Endothelial cell of umbilical vein (primary cell): ENCODE results near the gene IFIT1B. TPM values are rescaled to one million over a fixed set of nuclear protein-coding genes. Genes with fewer than 3 reads are reported as not detected.

Experiments
- BruUV-seq: library from RNA; stranded (reverse); fragments of 400-500 nt; replicated peaks from 2 replicates; lab custom pipeline; 2021; lab: Mats Ljungman, UMichigan
- CTCF ChIA-PET: fragments of 300-600, 350-600 bp; sonication (Branson Sonifier 250); formaldehyde crosslinking; loops from one replicate; lab custom pipeline; 2021; ENCODE audit warnings: antibody characterized with exemption, inconsistent platforms; lab: Charles Lee
- POLR2A ChIA-PET: fragments of 300-600, 350-600 bp; sonication (Branson Sonifier 250); formaldehyde crosslinking; loops from one replicate; lab custom pipeline; 2021; ENCODE audit warnings: antibody characterized with exemption, inconsistent platforms; lab: Charles Lee
- DNase-seq: peaks from one replicate; pipeline ENCODE4 v3.0.0-alpha.2; 2011; ENCODE audit warnings: low read depth, low spot score
- FAIRE-seq: peaks from 2 replicates; lab custom pipeline; 2011; peaks lifted over from hg19 to GRCh38; lab: Jason Lieb, UNC
- H2AFZ ChIP-seq: 2 replicates; pipeline ENCODE4 v1.6.0; 2012; ENCODE audit warnings: low read depth, low read length, control low read depth, inconsistent platforms
- H3K27ac ChIP-seq: 2 replicates; pipeline ENCODE4 v1.5.1; 2011; ENCODE audit warnings: low read depth, mild to moderate bottlenecking, control low read depth, low read length, moderate library complexity; ENCODE audit not compliant: insufficient read depth
- H3K27me3 ChIP-seq, 2 experiments: 2 replicates each; pipeline versions ENCODE4 v1.6.0 to v1.6.1; 2011; ENCODE audit warnings: low read length in 2 of 2, mixed read lengths in 1 of 2; ENCODE audit not compliant: control insufficient read depth in 2 of 2, insufficient read depth in 2 of 2
- H3K36me3 ChIP-seq, 2 experiments: 2 replicates in 1 of 2; 3 replicates in 1 of 2; pipeline ENCODE4 v1.5.1; 2011; ENCODE audit warnings: low read length in 2 of 2, mild to moderate bottlenecking in 1 of 2, moderate library complexity in 1 of 2; ENCODE audit not compliant: control insufficient read depth in 2 of 2, insufficient read depth in 2 of 2; ENCODE audit errors: extremely low read depth in 1 of 2
- H3K4me1 ChIP-seq: 3 replicates; pipeline ENCODE4 v1.5.1; 2011; ENCODE audit warnings: mild to moderate bottlenecking, low read length; ENCODE audit not compliant: control insufficient read depth, insufficient read depth; ENCODE audit errors: extremely low read depth
- H3K4me2 ChIP-seq: 2 replicates; pipeline ENCODE4 v1.6.1; 2011; ENCODE audit warnings: low read length, control low read depth, mixed read lengths; ENCODE audit not compliant: insufficient read depth
- H3K4me3 ChIP-seq, 3 experiments: fragments of 200-600 bp in 1 of 3; sonication (generic), shearing (Covaris generic) in 1 of 3; replicated peaks in 1 of 3; 2 replicates each; pipeline ENCODE4 v1.5.1; 2011 to 2016; ENCODE audit warnings: control low read depth in 3 of 3, low read length in 3 of 3, mild to moderate bottlenecking in 2 of 3, inconsistent platforms in 1 of 3, low read depth in 1 of 3, moderate library complexity in 1 of 3; ENCODE audit not compliant: insufficient read depth in 1 of 3
- H3K79me2 ChIP-seq: 2 replicates; pipeline ENCODE4 v1.6.0; 2012; ENCODE audit warnings: low read length, inconsistent platforms; ENCODE audit not compliant: control insufficient read depth, insufficient read depth
- H3K9ac ChIP-seq: replicated peaks from 2 replicates; pipeline ENCODE3; 2011; ENCODE audit warnings: low read length, control low read depth; ENCODE audit not compliant: insufficient read depth; ENCODE audit errors: extremely low read depth
- H3K9me1 ChIP-seq: replicated peaks from 3 replicates; pipeline ENCODE4 v1.6.0; 2011; ENCODE audit warnings: mild to moderate bottlenecking, low read length; ENCODE audit not compliant: control insufficient read depth, insufficient read depth; ENCODE audit errors: extremely low read depth
- H3K9me3 ChIP-seq: replicated peaks from 2 replicates; pipeline ENCODE4 v1.5.1; 2012; ENCODE audit warnings: low read length, inconsistent platforms; ENCODE audit not compliant: control insufficient read depth, insufficient read depth
- H4K20me1 ChIP-seq: replicated peaks from 2 replicates; pipeline ENCODE3; 2011; ENCODE audit warnings: mild to moderate bottlenecking, low read length; ENCODE audit not compliant: control insufficient read depth, insufficient read depth; ENCODE audit errors: extremely low read depth
- EZH2 ChIP-seq: IDR thresholded peaks from 2 replicates; pipeline ENCODE4 v1.6.1; 2012; ENCODE audit warnings: borderline replicate concordance, low read depth, mild to moderate bottlenecking, moderate library complexity, low read length, inconsistent platforms; ENCODE audit not compliant: severe bottlenecking
- FOS ChIP-seq: IDR thresholded peaks from 2 replicates; pipeline ENCODE4 v1.6.1; 2011; ENCODE audit warnings: mild to moderate bottlenecking, low read length, moderate library complexity, borderline replicate concordance; ENCODE audit not compliant: insufficient read depth
- GATA2 ChIP-seq: IDR thresholded peaks from 2 replicates; pipeline ENCODE4 v1.7.0; 2011; ENCODE audit warnings: low read depth, mild to moderate bottlenecking, moderate library complexity, mixed read lengths, low read length; ENCODE audit not compliant: insufficient read length, insufficient read depth
- JUN ChIP-seq: IDR thresholded peaks from 2 replicates; pipeline ENCODE4 v1.6.1; 2011; ENCODE audit warnings: borderline replicate concordance, low read depth; ENCODE audit not compliant: insufficient read length, insufficient read depth
- MYC ChIP-seq: IDR thresholded peaks from one replicate; pipeline ENCODE4 v1.6.1; 2011; ENCODE audit warnings: mild to moderate bottlenecking, low read depth, low read length
- POLR2A ChIP-seq: IDR thresholded peaks from 2 replicates; pipeline ENCODE4 v1.6.1; 2012; ENCODE audit warnings: low read depth, mild to moderate bottlenecking, control low read depth, low read length
- POLR2AphosphoS5 ChIP-seq: IDR thresholded peaks from 2 replicates; pipeline ENCODE4 v1.6.1; 2012; ENCODE audit warnings: low read depth, mild to moderate bottlenecking, control low read depth, low read length, moderate library complexity; ENCODE audit not compliant: insufficient read depth
- dilution Hi-C: fragments of 300-500 bp; cut with MboI; formaldehyde crosslinking; loops from one replicate; pipeline ENCODE4 v1.15.0; 2019; ENCODE audit warnings: low sequenced_read_pairs; ENCODE audit not compliant: extremely low pct_ligation_motif_present
- intact Hi-C: fragments of 100-400 bp; cut with micrococcal nuclease; formaldehyde crosslinking; loops from one replicate; pipeline ENCODE4 v1.10.0; 2022
- polyA plus RNA-seq, 4 experiments: library from polyadenylated mRNA; depleted of rRNA in 3 of 4; stranded (reverse) in 3 of 4; unstranded in 1 of 4; fragments of >200 nt; gene quantifications; 2 replicates each; pipeline versions ENCODE4 v1.2.1 to v1.2.3, GENCODE V29; 2011 to 2012; ENCODE audit warnings: missing spikeins in 1 of 4
- total RNA-seq: library from RNA; stranded (reverse); gene quantifications from 2 replicates; pipeline ENCODE4 v1.2.3, GENCODE V29; 2021
- TF ChIP-seq, protein P1 (sequence below), 2 donors: IDR thresholded peaks; 1 replicate in 1 of 2; 2 replicates in 1 of 2; pipeline ENCODE4 v1.5.1; 2011; ENCODE audit warnings: low read length in 2 of 2, mild to moderate bottlenecking in 2 of 2, moderate library complexity in 2 of 2, control low read depth in 1 of 2, inconsistent platforms in 1 of 2, low read depth in 1 of 2; ENCODE audit not compliant: insufficient read depth in 1 of 2; ENCODE audit errors: extremely low read depth in 1 of 2
- TF ChIP-seq, protein P2 (sequence below): IDR thresholded peaks from 2 replicates; pipeline ENCODE4 v1.6.1; 2011; ENCODE audit not compliant: insufficient read depth, insufficient read length

The IFIT1B gene
- total and polyA plus RNA-seq, 2 donors (not counting 3 experiments of a cell fraction or from before 2014, with no cell fraction given) = not detected

DNA sequence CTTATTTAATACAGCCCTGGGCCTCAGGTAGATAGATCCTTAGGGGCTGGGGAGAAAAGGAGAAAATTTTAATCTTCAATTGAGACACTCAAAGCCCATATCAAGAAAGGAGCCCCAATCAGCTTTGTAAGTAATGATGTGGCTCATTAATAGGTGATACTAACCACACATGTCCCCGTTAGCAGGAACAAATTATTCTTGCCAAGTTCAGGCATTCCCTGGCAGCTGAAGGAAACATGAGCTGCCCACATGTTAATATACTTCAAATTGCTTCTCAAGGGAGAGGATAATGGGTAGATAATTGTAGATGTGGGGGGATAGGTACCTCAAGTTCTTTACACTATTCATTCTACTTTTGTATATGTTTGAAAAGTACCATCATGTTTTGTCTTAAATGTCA lies 51.0 kb downstream of the IFIT1B start:
- H2AFZ ChIP-seq = no peak overlapping the region
- no peaks in the 10 kb centered on the region for H4K20me1 ChIP-seq
- TF ChIP-seq, protein P1, sequence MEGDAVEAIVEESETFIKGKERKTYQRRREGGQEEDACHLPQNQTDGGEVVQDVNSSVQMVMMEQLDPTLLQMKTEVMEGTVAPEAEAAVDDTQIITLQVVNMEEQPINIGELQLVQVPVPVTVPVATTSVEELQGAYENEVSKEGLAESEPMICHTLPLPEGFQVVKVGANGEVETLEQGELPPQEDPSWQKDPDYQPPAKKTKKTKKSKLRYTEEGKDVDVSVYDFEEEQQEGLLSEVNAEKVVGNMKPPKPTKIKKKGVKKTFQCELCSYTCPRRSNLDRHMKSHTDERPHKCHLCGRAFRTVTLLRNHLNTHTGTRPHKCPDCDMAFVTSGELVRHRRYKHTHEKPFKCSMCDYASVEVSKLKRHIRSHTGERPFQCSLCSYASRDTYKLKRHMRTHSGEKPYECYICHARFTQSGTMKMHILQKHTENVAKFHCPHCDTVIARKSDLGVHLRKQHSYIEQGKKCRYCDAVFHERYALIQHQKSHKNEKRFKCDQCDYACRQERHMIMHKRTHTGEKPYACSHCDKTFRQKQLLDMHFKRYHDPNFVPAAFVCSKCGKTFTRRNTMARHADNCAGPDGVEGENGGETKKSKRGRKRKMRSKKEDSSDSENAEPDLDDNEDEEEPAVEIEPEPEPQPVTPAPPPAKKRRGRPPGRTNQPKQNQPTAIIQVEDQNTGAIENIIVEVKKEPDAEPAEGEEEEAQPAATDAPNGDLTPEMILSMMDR (IDR thresholded peaks at IDR 0.05; ENCODE audit: extremely low read depth in 1 of 2, insufficient read depth in 1 of 2, low read depth in 1 of 2, low read length in 2 of 2) = no peak
- TF ChIP-seq, protein P2, sequence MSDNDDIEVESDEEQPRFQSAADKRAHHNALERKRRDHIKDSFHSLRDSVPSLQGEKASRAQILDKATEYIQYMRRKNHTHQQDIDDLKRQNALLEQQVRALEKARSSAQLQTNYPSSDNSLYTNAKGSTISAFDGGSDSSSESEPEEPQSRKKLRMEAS = no peak
- TF ChIP-seq GATA2 (no peak), JUN (no peak)
- no peaks in the 10 kb centered on the region for H3K9me3 ChIP-seq
- no peaks in the 10 kb centered on the region for H3K27me3 ChIP-seq
- no peak overlapping the region for H3K4me3 ChIP-seq
- DNase-seq (no peak), FAIRE-seq (no peak)
- intact Hi-C loops (no loop called here), dilution Hi-C loops (no loop called here)
- POLR2A ChIA-PET = no interaction called here
- no TSS peak for BruUV-seq
- no peaks in the 10 kb centered on the region for H3K79me2 ChIP-seq
- H3K4me2 ChIP-seq = no peak overlapping the region
- CTCF ChIA-PET = interaction anchor here (0.9 to 5.8 kb wide), 3 partner anchors 23 to 136 kb away, joined by 3 to 41 read pairs (median 3); no protein-coding TSS in a partner anchor
- no peak overlapping the region for H3K9ac ChIP-seq
- no peaks in the 10 kb centered on the region for H3K36me3 ChIP-seq
- no peaks in the 10 kb centered on the region for H3K9me1 ChIP-seq
- H3K27ac ChIP-seq = no peak overlapping the region
- no peaks in the 10 kb centered on the region for H3K4me1 ChIP-seq

DNA sequence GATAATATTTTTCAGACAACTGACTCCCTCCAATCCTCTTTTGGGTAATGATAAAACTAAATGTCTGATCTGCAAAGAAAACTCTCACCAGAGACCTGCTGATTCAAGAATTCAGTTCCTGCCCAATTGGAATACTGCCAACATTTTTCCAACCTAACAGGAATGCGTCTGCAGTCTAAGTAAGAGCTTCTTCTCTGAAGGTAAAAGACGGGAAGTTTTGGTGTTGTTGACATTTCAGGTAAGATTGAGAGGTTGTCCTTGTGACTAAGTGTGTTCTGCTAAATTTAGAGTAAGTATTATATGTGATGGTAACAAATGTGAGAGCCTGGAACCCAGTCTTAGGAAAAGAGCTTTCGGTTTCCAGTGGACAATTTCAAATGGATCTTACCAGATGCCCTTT lies 54.1 kb downstream of the IFIT1B start:
- no peaks in the 10 kb centered on the region for H3K36me3 ChIP-seq
- ChIA-PET POLR2A (no interaction called here), CTCF (interaction anchor here (0.8 to 2.0 kb wide), 6 partner anchors 14 to 133 kb away, joined by 3 to 8 read pairs (median 4); no protein-coding TSS in a partner anchor)
- TF ChIP-seq FOS = no peak
- no peak for TF ChIP-seq POLR2AphosphoS5
- TF ChIP-seq, protein P1 (IDR thresholded peaks at IDR 0.05; ENCODE audit: extremely low read depth in 1 of 2, insufficient read depth in 1 of 2, low read depth in 1 of 2, low read length in 2 of 2) = no peak
- TF ChIP-seq MYC = no peak
- TF ChIP-seq POLR2A = no peak
- TF ChIP-seq JUN = no peak
- no peak for TF ChIP-seq GATA2
- TF ChIP-seq, protein P2 = no peak
- TF ChIP-seq EZH2 = no peak
- no peak overlapping the region for H2AFZ ChIP-seq
- no TSS peak for BruUV-seq
- intact Hi-C loops (no loop called here), dilution Hi-C loops (no loop called here)
- no peaks in the 10 kb centered on the region for H3K9me1 ChIP-seq
- peak; percentile 61 for FAIRE-seq
- no peaks in the 10 kb centered on the region for H3K4me1 ChIP-seq
- no peak overlapping the region for H3K27ac ChIP-seq
- H3K9ac ChIP-seq = no peak overlapping the region
- H3K9me3 ChIP-seq = no peaks in the 10 kb centered on the region
- no peak overlapping the region for H3K4me2 ChIP-seq
- H3K27me3 ChIP-seq = no peaks in the 10 kb centered on the region
- peak; percentile 45 for DNase-seq
- no peaks in the 10 kb centered on the region for H4K20me1 ChIP-seq
- no peak overlapping the region for H3K4me3 ChIP-seq
- H3K79me2 ChIP-seq = no peaks in the 10 kb centered on the region
